CD14-positive monocyte (primary cell): ENCODE results near the gene AGBL2. TPM values are rescaled to one million over a fixed set of nuclear protein-coding genes. Genes with fewer than 3 reads are reported as not detected.
A peak's percentile ranks its signal among the peaks of the same experiment; 100 is the strongest.
"Not testable (repeated sequence)": the region's sequence is repeated elsewhere in the genome, so short reads cannot be mapped to it uniquely, and the experiment has no call there.

Source experiments
- DNase-seq, 3 donors: peaks; one replicate each; pipeline ENCODE4 v3.0.0-alpha.2; 2011 to 2022
- H2AFZ ChIP-seq: 2 replicates; pipeline ENCODE4 v1.6.0; 2012; ENCODE audit warnings: mild to moderate bottlenecking, low read depth, low read length, inconsistent platforms; ENCODE audit not compliant: insufficient read depth, poor library complexity, severe bottlenecking
- H3K27ac ChIP-seq, 2 donors: 1 replicate in 1 of 2; 2 replicates in 1 of 2; pipeline ENCODE4 v1.5.1; 2012 to 2013; ENCODE audit warnings: low read length in 2 of 2, control low read depth in 1 of 2, inconsistent platforms in 1 of 2, low read depth in 1 of 2, mild to moderate bottlenecking in 1 of 2
- H3K27me3 ChIP-seq, 2 donors: one replicate each; pipeline versions ENCODE4 v1.6.0 to v1.6.1; 2011 to 2013; ENCODE audit warnings: low read length in 2 of 2; ENCODE audit not compliant: control insufficient read depth in 2 of 2, insufficient read depth in 2 of 2
- H3K36me3 ChIP-seq, 2 donors: replicated peaks in 1 of 2; 1 replicate in 1 of 2; 2 replicates in 1 of 2; pipeline versions ENCODE4 v1.5.1 to v1.6.1; 2012 to 2013; ENCODE audit warnings: low read length in 2 of 2, control low read depth in 1 of 2, inconsistent platforms in 1 of 2, mild to moderate bottlenecking in 1 of 2; ENCODE audit not compliant: insufficient read depth in 2 of 2, control insufficient read depth in 1 of 2
- H3K4me1 ChIP-seq, 2 donors: 1 replicate in 1 of 2; 2 replicates in 1 of 2; pipeline versions ENCODE4 v1.5.1 to v1.6.1; 2012 to 2013; ENCODE audit warnings: low read length in 2 of 2, control low read depth in 1 of 2, inconsistent platforms in 1 of 2, mild to moderate bottlenecking in 1 of 2, moderate library complexity in 1 of 2; ENCODE audit not compliant: insufficient read depth in 2 of 2, control insufficient read depth in 1 of 2
- H3K4me2 ChIP-seq: replicated peaks from 2 replicates; pipeline ENCODE3; 2012; ENCODE audit warnings: low read length, moderate library complexity, mild to moderate bottlenecking; ENCODE audit not compliant: poor library complexity, severe bottlenecking; ENCODE audit errors: extremely low read depth
- H3K4me3 ChIP-seq, 3 experiments: fragments of 200-600 bp in 1 of 3; sonication (generic) in 1 of 3; replicated peaks in 1 of 3; 1 replicate in 2 of 3; 2 replicates in 1 of 3; pipeline ENCODE4 v1.5.1; 2011 to 2013; ENCODE audit warnings: low read length in 3 of 3, mild to moderate bottlenecking in 3 of 3, control low read depth in 2 of 3, low read depth in 2 of 3, inconsistent platforms in 1 of 3, moderate library complexity in 1 of 3
- H3K79me2 ChIP-seq: 2 replicates; pipeline ENCODE4 v1.6.0; 2012; ENCODE audit warnings: mild to moderate bottlenecking, control low read depth, inconsistent platforms, low read length, moderate library complexity; ENCODE audit not compliant: insufficient read depth
- H3K9ac ChIP-seq: 2 replicates; pipeline ENCODE4 v1.6.0; 2017; ENCODE audit warnings: low read length, mild to moderate bottlenecking; ENCODE audit not compliant: insufficient read depth, poor library complexity, severe bottlenecking
- H3K9me3 ChIP-seq, 2 donors: replicated peaks in 1 of 2; 1 replicate in 1 of 2; 2 replicates in 1 of 2; pipeline versions ENCODE4 v1.5.1 to v1.6.1; 2012 to 2013; ENCODE audit warnings: low read length in 2 of 2, control low read depth in 1 of 2; ENCODE audit not compliant: control insufficient read depth in 1 of 2, insufficient read depth in 1 of 2
- H4K20me1 ChIP-seq: 2 replicates; pipeline ENCODE4 v1.6.0; 2012; ENCODE audit warnings: mild to moderate bottlenecking, low read length, control low read depth, moderate library complexity; ENCODE audit not compliant: insufficient read depth
- H3K27ac Mint-ChIP-seq, 7 donors: one replicate each; pipeline ENCODE4 v1.8.0; 2020; ENCODE audit warnings: mild to moderate bottlenecking in 7 of 7, mixed read lengths in 7 of 7, moderate library complexity in 6 of 7, inconsistent platforms in 2 of 7
- H3K27me3 Mint-ChIP-seq, 3 donors: one replicate each; pipeline ENCODE4 v1.8.0; 2021 to 2022; ENCODE audit warnings: low read depth in 3 of 3, mild to moderate bottlenecking in 3 of 3, mixed read lengths in 3 of 3, moderate library complexity in 3 of 3, inconsistent platforms in 1 of 3
- H3K36me3 Mint-ChIP-seq, 2 donors: one replicate each; pipeline ENCODE4 v1.8.0; 2020; ENCODE audit warnings: mixed read lengths in 2 of 2, inconsistent platforms in 1 of 2, mild to moderate bottlenecking in 1 of 2
- H3K4me1 Mint-ChIP-seq: one replicate; pipeline ENCODE4 v1.8.0; 2020; ENCODE audit warnings: mild to moderate bottlenecking, mixed read lengths
- H3K4me3 Mint-ChIP-seq, 2 donors: one replicate each; pipeline ENCODE4 v1.8.0; 2020; ENCODE audit warnings: mild to moderate bottlenecking in 2 of 2, mixed read lengths in 2 of 2, moderate library complexity in 1 of 2
- H3K9me3 Mint-ChIP-seq, 7 donors: one replicate each; pipeline ENCODE4 v1.8.0; 2020 to 2022; ENCODE audit warnings: mixed read lengths in 7 of 7, mild to moderate bottlenecking in 6 of 7, moderate library complexity in 6 of 7, inconsistent platforms in 2 of 7
- CTCF ChIP-seq: fragments of 200-600 bp; IDR thresholded peaks from one replicate; pipeline ENCODE4 v1.8.0; 2022; ENCODE audit warnings: antibody characterized with exemption, mild to moderate bottlenecking
- WGBS: methylation state at CpG from one replicate; pipeline ENCODE4 v1.1.5; 2013; ENCODE audit warnings: missing lambda C conversion rate; ENCODE audit not compliant: insufficient coverage; 5-methylcytosine and 5-hydroxymethylcytosine counted together
- intact Hi-C, 2 donors: fragments of 100-400 bp; cut with micrococcal nuclease; formaldehyde crosslinking; loops; one replicate each; pipeline versions ENCODE4 v1.15.0 to v1.15.1; 2023
- polyA minus RNA-seq: library from RNA; depleted of rRNA, polyadenylated mRNA; stranded (reverse); fragments of >200 nt; gene quantifications from 2 replicates; pipeline ENCODE4 v1.2.3, GENCODE V29; 2012
- polyA plus RNA-seq, 3 donors: library from polyadenylated mRNA; depleted of rRNA in 1 of 3; unstranded in 2 of 3; stranded (reverse) in 1 of 3; fragments of 300-500 nt in 2 of 3; fragments of >200 nt in 1 of 3; fragmentation: Illumina TruSeq in 2 of 3; gene quantifications; 1 replicate in 2 of 3; 2 replicates in 1 of 3; pipeline ENCODE4 v1.2.3, GENCODE V29; 2012 to 2021
- total RNA-seq, 12 experiments: library from RNA in 1 of 12; stranded (reverse) in 1 of 12; fragments of 120-200 nt in 1 of 12; gene quantifications; one replicate each; pipeline ENCODE4 v1.2.4 and lab custom pipeline; 2013 to 2026; ENCODE audit warnings: mixed read lengths in 6 of 12, inconsistent platforms in 1 of 12

AGBL2 gene
- total RNA-seq (2013) = 0.60 TPM
- polyA plus RNA-seq (under 1 TPM in 1 of 3 donors, not detected in 2; 0.93 TPM), polyA minus RNA-seq (0.28 and 0.72 TPM in 2 replicates), total RNA-seq (lab: John Stamatoyannopoulos, UW) (0.12 to 2.4 (median 0.46) reads per million in 11 experiments)

DNA sequence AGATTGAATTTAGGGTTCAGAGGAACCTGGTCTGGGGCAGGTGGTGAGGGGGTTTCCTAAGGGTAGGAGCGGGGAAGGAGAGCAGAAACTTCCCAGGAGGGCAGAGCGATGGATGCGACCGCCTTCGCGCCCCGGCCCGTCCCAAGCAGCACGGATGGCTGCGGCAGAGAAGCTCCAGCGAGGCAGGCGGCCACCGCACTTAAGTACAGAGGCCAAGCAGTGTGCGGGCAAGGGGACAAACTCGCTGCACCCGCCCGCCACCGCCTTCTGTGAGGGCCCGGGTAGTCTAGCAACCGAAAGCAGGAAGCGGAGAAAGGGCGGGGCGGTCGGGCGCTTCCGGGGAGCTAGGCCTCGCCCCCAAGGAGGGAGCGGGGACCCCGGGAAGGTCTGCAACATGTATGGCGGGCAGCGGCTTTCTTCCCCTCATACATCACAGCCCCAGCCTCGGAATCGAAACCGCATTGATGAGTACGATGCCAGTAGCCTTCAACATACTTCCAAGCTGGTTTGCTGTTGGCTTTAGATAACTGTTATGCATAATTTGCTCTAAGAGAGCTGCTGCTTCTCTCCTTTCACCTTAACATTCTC is at the start of gene AGBL2:
TSS of gene AGBL2 (minus strand) at position 288 of the 588 bp plus-strand sequence. CDS start 719 bp downstream, outside the sequence.
- Histone ChIP-seq H3K4me1 (peaks cover 8 to 12% of the 10 kb centered on the region in 2 donors), H3K4me3 (peak within 1 kb of the TSS; percentile 84 to 95 (median 94)), H3K9ac (peak within 1 kb of the TSS; percentile 63), H3K27me3 (no peaks in the 10 kb centered on the region), H3K36me3 (peaks cover 35 to 42% of the 10 kb centered on the region in 2 donors), H3K79me2 (no peaks in the 10 kb centered on the region), H3K4me2 (peak within 1 kb of the TSS; percentile 98), H4K20me1 (no peaks in the 10 kb centered on the region), H3K27ac (peak within 1 kb of the TSS; percentile 54 to 58), H3K9me3 (no peaks in the 10 kb centered on the region), H2AFZ (peak within 1 kb of the TSS; percentile 94)
- Mint-ChIP-seq H3K4me1 (peaks cover 11% of the 10 kb centered on the region), H3K36me3 (peaks cover 27 to 41% of the 10 kb centered on the region in 2 donors), H3K9me3 (peaks cover 0 to 2% (median 0%) of the 10 kb centered on the region in 7 donors), H3K4me3 (peak within 1 kb of the TSS; percentile 99 to 100), H3K27ac (peak within 1 kb of the TSS; percentile 85 to 95 (median 93)), H3K27me3 (no peaks in the 10 kb centered on the region)
- TF ChIP-seq CTCF = no peak
- peak; percentile 44 to 66 (median 56) for DNase-seq
- intact Hi-C loops = no loop called here
- 0% methylated on average over 20 of the region's 35 CpGs for WGBS

DNA sequence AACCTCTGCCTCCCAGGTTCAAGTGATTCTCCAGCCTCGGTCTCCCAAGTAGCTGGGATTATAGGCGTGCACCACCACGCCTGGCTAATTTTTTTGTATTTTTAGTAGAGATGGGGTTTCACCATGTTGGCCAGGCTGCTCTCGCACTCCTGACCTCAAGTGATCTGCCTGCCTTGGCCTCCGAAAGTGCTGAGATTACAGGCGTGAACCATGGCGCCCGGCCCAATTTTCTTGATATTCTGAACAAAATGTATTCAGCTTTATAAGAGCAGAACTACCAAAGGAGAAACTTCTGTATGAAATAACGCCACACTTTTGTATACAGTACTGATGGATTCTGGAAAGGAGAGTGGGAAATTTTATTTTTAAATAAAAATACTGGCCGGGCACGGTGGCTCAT is 44.1 kb upstream of the AGBL2 start:
- H3K9ac ChIP-seq, H3K4me3 ChIP-seq, intact Hi-C loops, H3K27me3 Mint-ChIP-seq, DNase-seq, H3K9me3 Mint-ChIP-seq, H3K4me1 ChIP-seq, H3K4me1 Mint-ChIP-seq, H3K4me3 Mint-ChIP-seq, H3K27ac ChIP-seq, H3K4me2 ChIP-seq, H3K27ac Mint-ChIP-seq, H3K9me3 ChIP-seq, H2AFZ ChIP-seq, H3K27me3 ChIP-seq: not testable (repeated sequence)
- peaks cover 87% of the 10 kb centered on the region for H3K79me2 ChIP-seq
- peaks cover 59% of the 10 kb centered on the region for H4K20me1 ChIP-seq
- H3K36me3 ChIP-seq = peaks cover 71 to 92% of the 10 kb centered on the region in 2 donors
- peaks cover 56 to 90% of the 10 kb centered on the region in 2 donors for H3K36me3 Mint-ChIP-seq
- 94% methylated on average over 7 of the region's 11 CpGs for WGBS
